Esophagus squamous epithelium (tissue), 4 donors: Measurements from ENCODE around the gene MED13L.

Source experiments
- POLR2A ChIP-seq, 4 donors: fragments of 450-650 bp; IDR thresholded peaks; one replicate each; pipeline ENCODE4 v1.6.1; 2017; ENCODE audit warnings: antibody characterized with exemption in 4 of 4, mild to moderate bottlenecking in 4 of 4, moderate library complexity in 3 of 4
- TF ChIP-seq, protein P1 (sequence below), 6 experiments: fragments of 450-650 bp in 4 of 6; fragments of 200-600 bp in 2 of 6; sonication (generic) in 2 of 6; IDR thresholded peaks; one replicate each; pipeline ENCODE4 v1.5.1; 2016 to 2019; ENCODE audit warnings: antibody characterized with exemption in 6 of 6, mild to moderate bottlenecking in 4 of 6, moderate library complexity in 4 of 6

DNA sequence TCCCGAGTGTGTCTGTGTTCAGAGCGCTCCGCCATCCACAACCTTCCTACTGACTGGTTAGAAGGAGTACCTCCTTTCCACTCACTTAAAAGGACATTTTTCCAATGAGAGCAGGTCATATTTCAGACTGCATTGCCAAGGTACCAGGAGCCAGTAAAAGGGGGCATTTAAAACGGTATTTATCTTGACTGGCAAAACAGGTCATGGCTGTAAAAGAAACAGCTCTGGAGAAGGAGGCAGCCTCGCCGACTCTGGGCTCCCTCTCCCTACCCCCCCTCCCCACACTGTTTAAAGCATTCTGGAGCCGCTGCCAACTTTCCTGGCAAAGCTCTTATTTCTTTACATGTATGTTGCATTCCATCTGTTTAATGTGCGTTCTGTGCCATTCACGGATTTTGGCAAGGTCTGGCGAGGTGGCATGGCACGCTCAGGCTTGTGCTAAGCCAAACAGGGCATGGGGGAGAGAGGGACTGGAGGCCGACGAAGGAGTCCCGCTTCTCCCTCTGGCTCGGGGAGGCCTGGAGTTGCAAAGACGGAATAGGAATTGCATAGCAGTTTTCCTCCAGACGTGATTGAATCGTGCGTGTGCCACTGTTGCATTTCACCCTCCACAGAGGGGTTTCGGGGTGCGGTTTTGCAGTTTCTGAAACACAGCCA, 41.2 kb upstream of the MED13L start:
- TF ChIP-seq, protein P1, sequence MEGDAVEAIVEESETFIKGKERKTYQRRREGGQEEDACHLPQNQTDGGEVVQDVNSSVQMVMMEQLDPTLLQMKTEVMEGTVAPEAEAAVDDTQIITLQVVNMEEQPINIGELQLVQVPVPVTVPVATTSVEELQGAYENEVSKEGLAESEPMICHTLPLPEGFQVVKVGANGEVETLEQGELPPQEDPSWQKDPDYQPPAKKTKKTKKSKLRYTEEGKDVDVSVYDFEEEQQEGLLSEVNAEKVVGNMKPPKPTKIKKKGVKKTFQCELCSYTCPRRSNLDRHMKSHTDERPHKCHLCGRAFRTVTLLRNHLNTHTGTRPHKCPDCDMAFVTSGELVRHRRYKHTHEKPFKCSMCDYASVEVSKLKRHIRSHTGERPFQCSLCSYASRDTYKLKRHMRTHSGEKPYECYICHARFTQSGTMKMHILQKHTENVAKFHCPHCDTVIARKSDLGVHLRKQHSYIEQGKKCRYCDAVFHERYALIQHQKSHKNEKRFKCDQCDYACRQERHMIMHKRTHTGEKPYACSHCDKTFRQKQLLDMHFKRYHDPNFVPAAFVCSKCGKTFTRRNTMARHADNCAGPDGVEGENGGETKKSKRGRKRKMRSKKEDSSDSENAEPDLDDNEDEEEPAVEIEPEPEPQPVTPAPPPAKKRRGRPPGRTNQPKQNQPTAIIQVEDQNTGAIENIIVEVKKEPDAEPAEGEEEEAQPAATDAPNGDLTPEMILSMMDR (IDR thresholded peaks at IDR 0.05): no peak
- TF ChIP-seq POLR2A (IDR thresholded peaks at IDR 0.05): no peak
